Measurements from ENCODE around the gene PPP2R5C.

Gene PPP2R5C

GRCh38 chr14:101873076-101873825, 111.7 kb downstream of the PPP2R5C start:
- no peak for DNase-seq

DNA sequence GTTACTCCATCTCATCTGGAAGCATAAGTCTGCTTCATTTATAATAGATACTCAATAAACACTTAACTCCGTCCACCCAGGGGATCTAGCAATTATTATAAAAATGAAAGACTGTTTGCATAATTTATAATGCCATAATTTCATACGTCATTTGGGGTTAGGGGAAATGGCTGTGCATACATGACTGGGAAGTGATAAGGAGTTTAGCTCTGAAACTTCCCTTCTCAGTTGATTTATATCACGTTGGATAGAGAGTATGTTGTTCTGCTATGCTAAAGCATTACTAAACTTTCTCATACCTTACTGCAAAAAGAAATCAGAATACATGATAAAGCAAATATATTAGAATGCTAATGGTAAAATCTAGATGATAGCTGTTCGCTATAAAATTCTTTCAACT, 112.5 kb downstream of the PPP2R5C start:
- DNase-seq: no peak

- DNase-seq: no peak
Measured at GRCh38 chr14:101875041-101875726, 113.7 kb downstream of the PPP2R5C start.

- peak in 1 of 2 donors; percentile 28 for DNase-seq
Measured at GRCh38 chr14:101875727-101876554, 114.4 kb downstream of the PPP2R5C start.

DNA sequence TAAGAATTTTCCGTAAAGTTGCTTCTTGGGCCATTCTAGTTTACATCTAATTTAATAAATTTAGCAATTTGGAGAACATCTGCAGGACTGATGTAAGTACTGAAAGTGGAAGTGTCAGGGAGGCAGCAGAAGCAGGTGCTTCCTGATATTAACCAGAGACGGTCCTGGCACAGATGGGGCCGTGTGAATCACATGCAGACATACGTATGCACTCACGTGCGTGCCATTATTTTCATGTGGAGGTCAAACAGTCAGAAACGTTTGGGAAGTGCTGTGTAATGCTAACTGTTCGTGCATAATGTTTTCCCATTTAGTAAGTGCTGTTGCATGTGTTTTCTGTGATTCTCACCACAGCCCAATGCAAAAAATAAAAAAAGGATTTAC, 115.0 kb downstream of the PPP2R5C start:
- DNase-seq: peak; percentile 78 to 90

DNA sequence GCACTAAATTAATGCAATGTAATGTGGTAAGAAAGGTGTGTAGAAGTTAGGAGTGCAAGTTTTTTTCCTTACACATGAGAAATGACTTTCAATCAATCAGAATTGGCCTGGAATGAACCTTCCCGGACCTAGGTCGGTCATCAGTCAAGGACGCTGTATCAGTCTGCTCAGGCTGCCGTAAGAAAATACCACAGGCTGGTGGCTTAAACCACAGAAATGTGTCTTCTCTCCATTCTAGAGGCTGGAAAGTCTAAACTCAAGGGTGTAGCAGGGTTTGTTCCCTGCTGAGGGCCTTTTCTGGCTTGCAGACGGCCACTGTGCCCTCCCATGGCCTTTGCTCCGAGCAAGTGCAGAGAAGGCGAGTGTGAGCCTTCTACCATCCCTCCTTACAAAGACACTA, 116.3 kb downstream of the PPP2R5C start:
- no peak for DNase-seq

DNA sequence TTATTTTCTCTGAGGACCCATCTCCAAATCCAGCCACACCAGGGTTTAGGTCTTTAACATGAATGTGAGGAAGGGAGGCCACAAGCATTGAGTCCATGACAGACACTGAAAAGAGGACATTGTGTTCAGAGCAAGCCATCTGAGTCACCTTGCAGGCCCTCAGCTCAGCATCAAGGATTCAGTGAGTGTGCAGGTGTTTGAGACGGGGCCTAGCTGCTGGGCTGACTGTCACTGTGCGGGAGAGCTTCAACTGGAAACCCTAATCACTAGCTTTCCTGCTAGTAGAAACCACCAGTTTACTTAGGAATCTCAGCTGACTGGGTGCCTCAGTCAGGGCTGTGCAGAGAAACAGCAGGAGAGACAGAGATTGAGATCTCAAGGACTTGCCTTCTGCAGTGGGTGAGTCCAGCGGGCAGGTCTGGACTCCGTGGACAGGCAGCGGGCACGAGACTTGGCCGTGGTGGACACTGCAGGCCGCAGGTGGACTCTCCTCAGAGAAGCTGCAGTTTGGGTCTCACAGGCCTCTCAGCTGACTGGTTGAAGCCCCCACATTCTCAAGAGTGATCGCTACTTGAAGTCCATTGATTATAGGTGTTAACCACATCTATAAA, 116.8 kb downstream of the PPP2R5C start:
- DNase-seq: no peak

DNA sequence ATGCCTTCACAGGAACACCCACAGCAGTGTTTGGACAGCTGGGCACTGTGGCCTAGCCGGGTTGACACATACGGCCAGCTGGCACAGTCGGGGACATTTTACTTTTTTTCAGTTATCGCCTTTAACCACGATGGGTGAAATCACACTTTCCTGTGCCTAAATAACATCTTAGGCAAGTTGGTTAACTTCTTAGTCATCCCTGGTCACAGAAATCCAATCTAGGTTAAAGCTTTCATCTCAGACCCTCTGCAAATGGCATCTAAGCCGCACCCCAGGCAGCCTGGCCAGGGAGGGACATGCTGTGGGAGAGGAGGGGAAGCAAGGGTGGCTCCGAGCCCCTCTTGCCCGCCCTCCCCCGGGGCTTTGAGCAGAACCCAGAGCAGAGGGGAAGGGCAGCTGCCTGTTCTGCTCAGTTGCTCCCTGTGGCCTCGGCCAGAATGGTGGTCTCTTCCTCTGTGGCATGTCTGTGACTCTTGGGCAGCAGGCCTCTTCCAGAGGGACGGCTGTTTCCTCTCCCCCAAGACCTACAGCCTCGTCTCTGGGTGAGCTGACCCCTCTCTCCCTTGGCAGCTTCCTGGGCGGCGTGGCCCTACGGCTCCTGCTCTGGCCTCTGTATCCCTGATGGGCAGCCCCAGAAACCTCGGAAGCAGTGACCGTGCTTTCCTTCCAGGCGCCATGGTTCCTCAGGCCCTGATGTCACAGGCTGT, 117.5 kb downstream of the PPP2R5C start:
- peak in 1 of 2 donors; percentile 39 for DNase-seq

GRCh38 chr14:101879529-101880336, 118.2 kb downstream of the PPP2R5C start:
- DNase-seq: no peak

- DNase-seq: no peak
Measured at GRCh38 chr14:101881426-101881825, 119.9 kb downstream of the PPP2R5C start.

DNA sequence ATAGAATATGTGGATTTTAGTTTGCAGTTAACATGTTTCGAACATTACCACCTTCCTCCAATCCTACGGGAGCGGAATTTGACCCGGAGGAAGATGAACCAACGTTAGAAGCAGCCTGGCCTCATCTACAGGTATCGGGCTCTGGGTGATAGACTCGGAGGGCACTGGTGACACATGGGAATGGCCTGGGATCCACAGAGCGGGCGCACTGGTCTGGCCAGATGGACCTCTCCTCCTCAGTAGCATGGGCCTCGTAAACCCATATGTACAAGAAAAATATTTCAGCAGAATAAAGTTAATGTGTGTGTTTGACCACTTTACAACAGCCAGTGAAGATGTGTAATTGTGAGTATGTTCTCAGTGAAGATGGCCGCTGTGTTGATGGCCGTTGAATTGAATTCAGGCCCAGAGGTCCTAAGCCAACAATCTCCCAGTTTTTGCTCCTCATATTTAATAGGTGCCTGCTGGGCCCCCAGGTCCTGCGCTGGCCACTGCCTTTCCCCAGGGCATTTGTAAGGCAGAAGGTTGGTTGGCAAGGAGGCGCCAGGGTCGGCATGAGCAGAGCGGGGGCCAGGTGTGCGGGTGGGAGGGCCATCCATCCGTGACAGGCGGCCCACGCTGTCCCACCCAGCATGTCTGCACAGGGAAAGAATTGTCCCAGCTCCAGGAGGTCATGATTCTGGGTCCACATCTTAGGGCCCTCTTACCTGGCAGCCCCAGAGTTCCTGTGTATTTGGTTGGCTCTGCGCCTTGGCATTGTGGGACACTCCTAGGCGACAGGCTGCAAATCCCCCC, 120.8 kb downstream of the PPP2R5C start:
- DNase-seq: no peak

- no peak for DNase-seq
Measured at GRCh38 chr14:101884089-101884933, 122.8 kb downstream of the PPP2R5C start.

DNA sequence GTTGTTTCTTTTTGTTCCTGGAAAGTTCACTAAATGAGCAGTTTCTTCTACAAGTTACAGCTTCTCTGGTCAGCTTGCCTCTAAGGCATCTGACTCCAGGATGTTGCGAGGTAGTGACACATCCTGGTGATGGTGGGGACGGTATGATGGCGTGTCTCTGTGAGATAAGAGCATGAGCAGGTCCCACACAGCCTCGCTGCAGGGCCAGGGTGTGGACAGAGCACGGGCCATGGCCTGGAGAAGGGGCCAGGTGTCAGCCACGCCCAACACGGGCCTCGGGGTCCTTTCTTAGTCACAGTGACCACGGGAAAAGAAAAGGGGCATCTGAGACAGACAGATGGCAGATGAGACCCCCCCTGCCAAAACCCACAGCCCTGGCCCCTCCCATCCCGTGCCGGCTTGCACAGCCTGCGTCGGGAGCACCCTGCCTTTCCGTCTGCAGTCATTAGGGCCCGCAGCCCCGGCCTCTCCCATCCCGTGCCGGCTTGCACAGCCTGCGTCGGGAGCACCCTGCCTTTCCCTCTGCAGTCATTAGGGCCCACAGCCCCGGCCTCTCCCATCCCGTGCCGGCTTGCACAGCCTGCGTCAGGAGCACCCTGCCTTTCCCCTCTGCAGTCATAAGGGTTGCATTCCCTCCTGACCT, 123.5 kb downstream of the PPP2R5C start:
- DNase-seq: no peak

DNA sequence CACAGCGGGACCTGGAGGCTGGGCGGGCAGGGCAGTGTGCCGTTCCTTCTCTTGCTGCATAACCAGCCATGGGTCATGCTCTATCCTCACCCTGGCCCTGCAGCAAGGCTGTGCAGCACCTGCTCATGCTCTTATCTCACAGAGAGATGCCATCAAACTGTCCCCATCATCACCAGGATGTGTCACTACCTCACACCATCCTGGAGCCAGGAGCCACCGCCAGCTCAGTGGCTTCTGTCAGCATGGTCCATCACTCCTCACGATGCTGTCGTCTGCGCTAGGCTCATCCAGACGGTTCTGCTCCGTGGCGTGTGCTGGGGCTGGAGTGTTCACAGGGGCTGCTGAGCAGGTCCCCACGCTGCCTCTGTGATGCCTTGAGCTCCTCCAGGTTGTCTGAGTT, 125.7 kb downstream of the PPP2R5C start:
- DNase-seq: no peak

GRCh38 chr14:101888182-101888581, 126.7 kb downstream of the PPP2R5C start:
- DNase-seq: no peak

GRCh38 chr14:101889366-101889765, 127.9 kb downstream of the PPP2R5C start:
- DNase-seq: no peak

DNA sequence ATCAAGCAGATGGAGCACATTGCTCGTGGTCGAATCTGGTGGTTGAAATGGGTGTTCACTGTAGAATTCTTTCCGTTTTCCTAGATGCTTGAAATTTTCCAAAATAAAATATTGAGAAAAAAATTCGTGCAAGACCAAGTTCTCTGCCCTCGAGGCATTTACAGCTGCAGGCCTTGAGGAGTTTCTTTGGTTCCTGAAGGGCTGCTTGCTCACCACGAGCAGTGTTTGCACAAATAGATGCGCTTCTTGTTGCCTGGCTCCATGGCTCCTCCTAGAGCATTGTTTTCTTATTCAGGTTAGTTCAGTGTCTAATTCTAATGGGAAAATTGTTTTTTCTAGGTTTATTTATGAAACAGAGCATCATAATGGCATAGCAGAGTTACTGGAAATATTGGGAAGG, 128.4 kb downstream of the PPP2R5C start:
- peak in 1 of 2 donors; percentile 16 for DNase-seq

GRCh38 chr14:101891471-101891870, 130.0 kb downstream of the PPP2R5C start:
- no peak for DNase-seq

GRCh38 chr14:101893759-101894158, 132.2 kb downstream of the PPP2R5C start:
- DNase-seq: no peak

Data from CD4-positive, alpha-beta T cell treated with Interleukin-4 for 1 hour (primary cell).